ENCODE data around the gene NAA80.
A peak's percentile ranks its signal among the peaks of the same experiment; 100 is the strongest.

NAA80 gene

GRCh38 chr3:50254577-50255250 lies 44.5 kb downstream of the NAA80 start:
- peak; percentile 84 to 89 for DNase-seq

DNA sequence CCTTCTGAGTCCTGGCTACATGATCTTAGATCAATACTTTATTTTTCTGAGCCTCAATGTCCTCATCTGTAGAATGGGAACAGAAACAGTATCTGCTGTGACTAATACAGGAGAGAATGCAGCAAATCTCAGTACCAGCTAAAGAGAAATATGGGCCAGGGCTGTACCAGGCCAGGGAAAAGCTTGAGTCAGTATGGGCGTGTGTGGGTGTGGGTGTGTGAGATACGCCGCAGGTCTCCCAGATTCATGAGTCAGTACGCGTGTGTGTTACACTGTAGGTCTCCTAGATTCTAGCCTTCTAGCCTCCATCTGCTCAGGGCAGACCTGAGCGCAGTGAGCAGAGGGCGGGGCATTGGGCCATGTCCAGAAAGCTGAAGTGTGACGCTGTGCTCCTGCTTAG lies 48.0 kb downstream of the NAA80 start:
- peak in 1 of 2 donors; percentile 58 for DNase-seq

- DNase-seq, result no peak
Measured at GRCh38 chr3:50250514-50250913, 48.7 kb downstream of the NAA80 start.

DNA sequence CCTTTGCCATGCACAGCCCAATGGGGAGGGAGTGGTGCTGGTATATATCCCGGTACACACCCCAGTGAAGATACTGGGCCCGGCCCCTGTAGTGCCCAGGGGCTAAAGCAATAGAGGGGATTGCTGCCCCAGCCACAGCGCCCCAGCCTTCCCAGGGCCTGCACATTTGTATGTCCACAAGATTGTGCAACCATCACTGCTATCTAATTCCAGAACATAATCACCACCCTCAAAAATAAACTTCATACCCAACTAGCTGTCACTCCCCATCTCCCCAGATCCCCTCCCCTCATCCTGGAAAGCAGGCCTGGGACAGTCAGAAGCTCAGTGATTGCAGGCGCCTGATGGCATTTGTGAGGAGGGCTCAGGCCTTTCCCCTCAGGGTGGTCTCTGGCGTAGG lies 49.7 kb downstream of the NAA80 start:
- DNase-seq, result no peak

DNA sequence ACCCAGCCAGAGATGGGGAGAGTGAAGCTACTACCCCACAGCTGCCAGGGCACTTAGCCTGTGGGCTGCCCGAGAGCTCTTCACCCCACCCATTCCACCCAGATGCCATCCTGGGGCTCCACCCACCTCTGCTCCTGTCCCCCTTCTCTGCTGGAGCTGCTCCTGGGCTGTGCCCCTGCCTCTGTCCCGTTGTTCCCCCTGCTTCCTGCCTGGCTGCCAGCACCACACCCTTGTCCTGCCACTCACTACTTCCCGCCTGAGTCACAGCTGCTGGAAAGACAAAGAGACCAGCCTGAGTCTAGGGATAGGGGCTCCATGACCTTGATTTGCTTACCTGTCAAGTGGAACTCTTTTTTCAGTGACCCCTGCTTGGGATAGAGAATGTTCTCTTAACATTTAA lies 50.8 kb downstream of the NAA80 start:
- no peak for DNase-seq

DNA sequence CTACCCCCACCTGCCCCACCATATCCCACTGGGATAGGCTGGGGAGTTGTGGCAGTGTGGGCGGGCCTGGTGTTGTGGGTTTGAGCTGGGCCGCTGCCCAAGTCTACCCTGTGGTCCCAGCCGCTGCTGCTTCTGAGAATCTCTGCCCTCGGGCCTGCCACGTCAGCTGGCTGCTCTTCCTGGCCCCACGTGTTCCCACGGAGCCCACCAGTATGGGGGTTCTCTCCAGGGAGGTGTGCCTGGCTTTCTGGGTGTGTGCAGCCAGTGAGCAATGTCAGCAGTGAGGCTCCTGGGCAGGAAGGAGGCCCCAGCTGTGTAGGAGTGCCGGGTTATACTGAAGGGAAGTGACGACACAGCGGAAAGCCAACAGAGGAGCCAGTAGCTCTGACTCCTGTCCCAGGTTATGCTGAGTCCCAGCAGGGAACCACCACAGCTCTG lies 52.7 kb downstream of the NAA80 start:
- DNase-seq, result peak; percentile 75 to 90

Measured in inflammatory macrophage (primary cell).